Loucy (cell line): ENCODE measurements around the gene CXCL14.

ENCODE experiments used
- EZH2phosphoT487 ChIP-seq: fragments of 200-600 bp; IDR thresholded peaks from 2 replicates; pipeline ENCODE4 v1.6.1; 2018; ENCODE audit warnings: antibody characterized with exemption, mild to moderate bottlenecking, moderate library complexity, borderline replicate concordance
- TF ChIP-seq, protein P1 (sequence below): fragments of 200-600 bp; sonication (generic); conservative IDR thresholded peaks from 2 replicates; pipeline ENCODE4 v1.5.1; 2014; ENCODE audit warnings: mild to moderate bottlenecking, antibody characterized with exemption, low read length

DNA sequence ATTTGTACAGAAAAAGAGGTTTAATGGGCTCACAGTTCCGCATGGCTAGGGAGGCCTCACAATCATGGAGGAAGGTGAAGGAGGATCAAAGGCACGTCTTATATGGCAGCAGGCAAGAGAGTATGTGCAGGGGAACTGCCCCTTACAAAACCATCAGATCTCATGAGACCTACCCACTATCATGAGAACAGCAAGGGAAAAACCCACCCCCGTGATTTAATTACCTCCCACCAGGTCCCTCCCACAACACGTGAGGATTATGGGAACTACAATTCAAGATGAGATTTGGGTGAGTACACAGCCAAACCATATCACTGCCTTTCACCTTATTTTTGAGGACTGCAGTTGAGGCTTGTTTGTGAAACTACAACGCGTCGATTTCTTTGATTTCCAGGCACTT lies 22.2 kb downstream of the CXCL14 start:
- TF ChIP-seq, protein P1, sequence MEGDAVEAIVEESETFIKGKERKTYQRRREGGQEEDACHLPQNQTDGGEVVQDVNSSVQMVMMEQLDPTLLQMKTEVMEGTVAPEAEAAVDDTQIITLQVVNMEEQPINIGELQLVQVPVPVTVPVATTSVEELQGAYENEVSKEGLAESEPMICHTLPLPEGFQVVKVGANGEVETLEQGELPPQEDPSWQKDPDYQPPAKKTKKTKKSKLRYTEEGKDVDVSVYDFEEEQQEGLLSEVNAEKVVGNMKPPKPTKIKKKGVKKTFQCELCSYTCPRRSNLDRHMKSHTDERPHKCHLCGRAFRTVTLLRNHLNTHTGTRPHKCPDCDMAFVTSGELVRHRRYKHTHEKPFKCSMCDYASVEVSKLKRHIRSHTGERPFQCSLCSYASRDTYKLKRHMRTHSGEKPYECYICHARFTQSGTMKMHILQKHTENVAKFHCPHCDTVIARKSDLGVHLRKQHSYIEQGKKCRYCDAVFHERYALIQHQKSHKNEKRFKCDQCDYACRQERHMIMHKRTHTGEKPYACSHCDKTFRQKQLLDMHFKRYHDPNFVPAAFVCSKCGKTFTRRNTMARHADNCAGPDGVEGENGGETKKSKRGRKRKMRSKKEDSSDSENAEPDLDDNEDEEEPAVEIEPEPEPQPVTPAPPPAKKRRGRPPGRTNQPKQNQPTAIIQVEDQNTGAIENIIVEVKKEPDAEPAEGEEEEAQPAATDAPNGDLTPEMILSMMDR, result no peak
- TF ChIP-seq EZH2phosphoT487, result no peak
